ENCODE data around the gene HCRTR1. TPM values are rescaled to one million over a fixed set of nuclear protein-coding genes. Genes with fewer than 3 reads are reported as not detected.

The HCRTR1 gene
- total and polyA plus RNA-seq, 4 experiments from 2014 or later, result not detected

GRCh38 chr1:31671147-31671546 lies 53.7 kb downstream of the HCRTR1 start:
- peaks cover 11% of the 10 kb centered on the region for H3K4me1 ChIP-seq (ENCODE audit: insufficient read depth, low read length)
- Mint-ChIP-seq H3K27me3 (peaks cover 17 to 20% of the 10 kb centered on the region in 2 donors), H3K4me3 (peak overlapping the region in 1 of 8 donors; percentile 53), H3K9me3 (peaks cover 0 to 1% (median 0%) of the 10 kb centered on the region in 8 donors), H3K27ac (no peak overlapping the region), H3K4me1 (peaks cover 5 to 13% (median 10%) of the 10 kb centered on the region in 4 donors), H3K36me3 (no peaks in the 10 kb centered on the region)
- intact Hi-C loops (cut with micrococcal nuclease), result no loop called here
- CTCF ChIA-PET (ENCODE audit: partially characterized antibody), result no interaction called here
- peaks cover 5% of the 10 kb centered on the region for H3K27me3 ChIP-seq (ENCODE audit: insufficient read depth, low read length)
- no peak overlapping the region for H3K4me3 ChIP-seq (ENCODE audit: low read length in 2 of 2)
- H3K36me3 ChIP-seq (ENCODE audit: insufficient read depth, low read length), result no peaks in the 10 kb centered on the region
- DNase-seq, result no peak
- POLR2A ChIA-PET (ENCODE audit: partially characterized antibody), result no interaction called here
- no peak overlapping the region for H3K27ac ChIP-seq (ENCODE audit: low read depth, low read length)
- no peaks in the 10 kb centered on the region for H3K9me3 ChIP-seq (ENCODE audit: control insufficient read depth in 1 of 2, low read length in 2 of 2)

- ChIA-PET CTCF (ENCODE audit: partially characterized antibody) (no interaction called here), POLR2A (ENCODE audit: partially characterized antibody) (no interaction called here)
- Histone ChIP-seq H3K27me3 (ENCODE audit: insufficient read depth, low read length) (peaks cover 5% of the 10 kb centered on the region), H3K4me1 (ENCODE audit: insufficient read depth, low read length) (peaks cover 11% of the 10 kb centered on the region), H3K4me3 (ENCODE audit: low read length in 2 of 2) (no peak overlapping the region), H3K27ac (ENCODE audit: low read depth, low read length) (no peak overlapping the region), H3K9me3 (ENCODE audit: control insufficient read depth in 1 of 2, low read length in 2 of 2) (no peaks in the 10 kb centered on the region), H3K36me3 (ENCODE audit: insufficient read depth, low read length) (no peaks in the 10 kb centered on the region)
- Mint-ChIP-seq H3K27ac (no peak overlapping the region), H3K4me1 (peaks cover 5 to 13% (median 10%) of the 10 kb centered on the region in 4 donors), H3K9me3 (peaks cover 0 to 1% (median 0%) of the 10 kb centered on the region in 8 donors), H3K4me3 (no peak overlapping the region), H3K27me3 (peaks cover 17 to 20% of the 10 kb centered on the region in 2 donors), H3K36me3 (no peaks in the 10 kb centered on the region)
- intact Hi-C loops (cut with micrococcal nuclease), result no loop called here
- DNase-seq, result no peak
Observed at GRCh38 chr1:31671561-31672201, 54.2 kb downstream of the HCRTR1 start.

GRCh38 chr1:31672986-31673385 lies 55.5 kb downstream of the HCRTR1 start:
- no peak overlapping the region for H3K4me3 Mint-ChIP-seq
- no peak for DNase-seq
- CTCF ChIA-PET (ENCODE audit: partially characterized antibody), result interaction anchor here (0.8 kb wide), 1 partner anchor 116 kb away, joined by 3 read pairs; no protein-coding TSS in a partner anchor
- POLR2A ChIA-PET (ENCODE audit: partially characterized antibody), result no interaction called here
- peaks cover 17 to 20% of the 10 kb centered on the region in 2 donors for H3K27me3 Mint-ChIP-seq
- H3K4me1 Mint-ChIP-seq, result peaks cover 5 to 13% (median 10%) of the 10 kb centered on the region in 4 donors
- H3K36me3 Mint-ChIP-seq, result no peaks in the 10 kb centered on the region
- intact Hi-C loops (cut with micrococcal nuclease), result no loop called here
- Histone ChIP-seq H3K27me3 (ENCODE audit: insufficient read depth, low read length) (peaks cover 5% of the 10 kb centered on the region), H3K9me3 (ENCODE audit: control insufficient read depth in 1 of 2, low read length in 2 of 2) (no peaks in the 10 kb centered on the region), H3K36me3 (ENCODE audit: insufficient read depth, low read length) (no peaks in the 10 kb centered on the region), H3K4me3 (ENCODE audit: low read length in 2 of 2) (no peak overlapping the region), H3K4me1 (ENCODE audit: insufficient read depth, low read length) (peaks cover 11% of the 10 kb centered on the region), H3K27ac (ENCODE audit: low read depth, low read length) (no peak overlapping the region)
- peaks cover 0 to 1% (median 0%) of the 10 kb centered on the region in 8 donors for H3K9me3 Mint-ChIP-seq
- no peak overlapping the region for H3K27ac Mint-ChIP-seq

- no peak overlapping the region for H3K27ac Mint-ChIP-seq
- no peaks in the 10 kb centered on the region for H3K9me3 ChIP-seq (ENCODE audit: control insufficient read depth in 1 of 2, low read length in 2 of 2)
Observed at GRCh38 chr1:31673433-31673832, 55.9 kb downstream of the HCRTR1 start.

GRCh38 chr1:31674626-31675025 lies 57.1 kb downstream of the HCRTR1 start:
- H3K27me3 Mint-ChIP-seq, result peaks cover 10 to 11% of the 10 kb centered on the region in 2 donors
- peaks cover 11% of the 10 kb centered on the region for H3K4me1 ChIP-seq (ENCODE audit: insufficient read depth, low read length)
- intact Hi-C loops (cut with micrococcal nuclease), result no loop called here
- H3K36me3 ChIP-seq (ENCODE audit: insufficient read depth, low read length), result no peaks in the 10 kb centered on the region
- no peaks in the 10 kb centered on the region for H3K9me3 ChIP-seq (ENCODE audit: control insufficient read depth in 1 of 2, low read length in 2 of 2)
- ChIA-PET POLR2A (ENCODE audit: partially characterized antibody) (no interaction called here), CTCF (ENCODE audit: partially characterized antibody) (interaction anchor here (1.0 to 1.7 kb wide), 2 partner anchors 10 to 11 kb away, joined by 3 to 5 read pairs; no protein-coding TSS in a partner anchor)
- H3K9me3 Mint-ChIP-seq, result no peaks in the 10 kb centered on the region
- no peak overlapping the region for H3K4me3 ChIP-seq (ENCODE audit: low read length in 2 of 2)
- no peak overlapping the region for H3K27ac ChIP-seq (ENCODE audit: low read depth, low read length)
- H3K4me3 Mint-ChIP-seq, result no peak overlapping the region
- H3K27me3 ChIP-seq (ENCODE audit: insufficient read depth, low read length), result peaks cover 5% of the 10 kb centered on the region
- peaks cover 5 to 9% (median 7%) of the 10 kb centered on the region in 4 donors for H3K4me1 Mint-ChIP-seq
- no peak for DNase-seq
- no peaks in the 10 kb centered on the region for H3K36me3 Mint-ChIP-seq
- no peak overlapping the region for H3K27ac Mint-ChIP-seq

More at GRCh38 chr1:31673433-31673832, 55.9 kb downstream of the HCRTR1 start:
- H3K36me3 ChIP-seq (ENCODE audit: insufficient read depth, low read length), result no peaks in the 10 kb centered on the region
- no peak for DNase-seq
- Mint-ChIP-seq H3K27me3 (peaks cover 17 to 20% of the 10 kb centered on the region in 2 donors), H3K9me3 (peaks cover 0 to 1% (median 0%) of the 10 kb centered on the region in 8 donors), H3K4me1 (peaks cover 5 to 13% (median 10%) of the 10 kb centered on the region in 4 donors), H3K4me3 (no peak overlapping the region), H3K36me3 (no peaks in the 10 kb centered on the region)
- H3K4me3 ChIP-seq (ENCODE audit: low read length in 2 of 2), result no peak overlapping the region
- POLR2A ChIA-PET (ENCODE audit: partially characterized antibody), result no interaction called here
- H3K27me3 ChIP-seq (ENCODE audit: insufficient read depth, low read length), result peaks cover 5% of the 10 kb centered on the region
- H3K4me1 ChIP-seq (ENCODE audit: insufficient read depth, low read length), result peaks cover 11% of the 10 kb centered on the region
- CTCF ChIA-PET (ENCODE audit: partially characterized antibody), result interaction anchor here (0.8 kb wide), 1 partner anchor 116 kb away, joined by 3 read pairs; no protein-coding TSS in a partner anchor
- intact Hi-C loops (cut with micrococcal nuclease), result no loop called here
- no peak overlapping the region for H3K27ac ChIP-seq (ENCODE audit: low read depth, low read length)

GRCh38 chr1:31675161-31675560 lies 57.7 kb downstream of the HCRTR1 start:
- no peak overlapping the region for H3K27ac Mint-ChIP-seq
- no peaks in the 10 kb centered on the region for H3K9me3 Mint-ChIP-seq
- Histone ChIP-seq H3K27ac (ENCODE audit: low read depth, low read length) (no peak overlapping the region), H3K4me1 (ENCODE audit: insufficient read depth, low read length) (peaks cover 6% of the 10 kb centered on the region), H3K9me3 (ENCODE audit: control insufficient read depth in 1 of 2, low read length in 2 of 2) (no peaks in the 10 kb centered on the region), H3K27me3 (ENCODE audit: insufficient read depth, low read length) (peaks cover 5% of the 10 kb centered on the region), H3K4me3 (ENCODE audit: low read length in 2 of 2) (no peak overlapping the region), H3K36me3 (ENCODE audit: insufficient read depth, low read length) (no peaks in the 10 kb centered on the region)
- ChIA-PET CTCF (ENCODE audit: partially characterized antibody) (interaction anchor here (1.0 to 1.7 kb wide), 2 partner anchors 10 to 12 kb away, joined by 3 to 5 read pairs; no protein-coding TSS in a partner anchor), POLR2A (ENCODE audit: partially characterized antibody) (no interaction called here)
- no peaks in the 10 kb centered on the region for H3K36me3 Mint-ChIP-seq
- intact Hi-C loops (cut with micrococcal nuclease), result no loop called here
- DNase-seq, result no peak
- peaks cover 2 to 3% (median 2%) of the 10 kb centered on the region in 4 donors for H3K4me1 Mint-ChIP-seq
- H3K27me3 Mint-ChIP-seq, result peaks cover 8 to 9% of the 10 kb centered on the region in 2 donors
- no peak overlapping the region for H3K4me3 Mint-ChIP-seq

- no peak for DNase-seq
- H3K27me3 ChIP-seq (ENCODE audit: insufficient read depth, low read length), result peaks cover 2% of the 10 kb centered on the region
- Mint-ChIP-seq H3K36me3 (no peaks in the 10 kb centered on the region), H3K27ac (no peak overlapping the region), H3K4me1 (no peaks in the 10 kb centered on the region), H3K4me3 (no peak overlapping the region), H3K27me3 (peaks cover 5 to 6% of the 10 kb centered on the region in 2 donors), H3K9me3 (no peaks in the 10 kb centered on the region)
- intact Hi-C loops (cut with micrococcal nuclease), result no loop called here
- H3K9me3 ChIP-seq (ENCODE audit: control insufficient read depth in 1 of 2, low read length in 2 of 2), result no peaks in the 10 kb centered on the region
- no peaks in the 10 kb centered on the region for H3K36me3 ChIP-seq (ENCODE audit: insufficient read depth, low read length)
- H3K4me3 ChIP-seq (ENCODE audit: low read length in 2 of 2), result no peak overlapping the region
- H3K27ac ChIP-seq (ENCODE audit: low read depth, low read length), result no peak overlapping the region
- ChIA-PET POLR2A (ENCODE audit: partially characterized antibody) (no interaction called here), CTCF (ENCODE audit: partially characterized antibody) (interaction anchor here (1.7 kb wide), 1 partner anchor 13 kb away, joined by 5 read pairs; no protein-coding TSS in a partner anchor)
- peaks cover under 1% of the 10 kb centered on the region for H3K4me1 ChIP-seq (ENCODE audit: insufficient read depth, low read length)
Observed at GRCh38 chr1:31675756-31676155, 58.3 kb downstream of the HCRTR1 start.
